ENCODE measurements around the gene UBASH3B. TPM values are rescaled to one million over a fixed set of nuclear protein-coding genes. Genes with fewer than 3 reads are reported as not detected.

Gene UBASH3B
- total RNA-seq, 1 donor = 21.4 TPM

GRCh38 chr11:122832721-122833470, 177.4 kb downstream of the UBASH3B start:
- Histone ChIP-seq H3K27ac (ENCODE audit: low read depth, low read length) (no peak overlapping the region), H3K36me3 (ENCODE audit: insufficient read depth, low read length) (no peaks in the 10 kb centered on the region), H2AFZ (ENCODE audit: low read length) (no peak overlapping the region), H3K4me3 (ENCODE audit: insufficient read depth, low read length) (no peak overlapping the region), H3K27me3 (ENCODE audit: insufficient read depth, low read length) (peaks cover 3% of the 10 kb centered on the region), H3K9me3 (ENCODE audit: low read depth, low read length) (no peaks in the 10 kb centered on the region), H3K79me2 (ENCODE audit: insufficient read depth, low read length) (no peaks in the 10 kb centered on the region), H3K4me2 (ENCODE audit: insufficient read depth, low read length) (no peak overlapping the region), H4K20me1 (ENCODE audit: insufficient read depth, low read length) (no peaks in the 10 kb centered on the region), H3K4me1 (ENCODE audit: insufficient read depth, low read length) (peaks cover 3% of the 10 kb centered on the region)
- DNase-seq (ENCODE audit: insufficient read length, low spot score, missing footprints) = no peak
- TF ChIP-seq, protein P1, sequence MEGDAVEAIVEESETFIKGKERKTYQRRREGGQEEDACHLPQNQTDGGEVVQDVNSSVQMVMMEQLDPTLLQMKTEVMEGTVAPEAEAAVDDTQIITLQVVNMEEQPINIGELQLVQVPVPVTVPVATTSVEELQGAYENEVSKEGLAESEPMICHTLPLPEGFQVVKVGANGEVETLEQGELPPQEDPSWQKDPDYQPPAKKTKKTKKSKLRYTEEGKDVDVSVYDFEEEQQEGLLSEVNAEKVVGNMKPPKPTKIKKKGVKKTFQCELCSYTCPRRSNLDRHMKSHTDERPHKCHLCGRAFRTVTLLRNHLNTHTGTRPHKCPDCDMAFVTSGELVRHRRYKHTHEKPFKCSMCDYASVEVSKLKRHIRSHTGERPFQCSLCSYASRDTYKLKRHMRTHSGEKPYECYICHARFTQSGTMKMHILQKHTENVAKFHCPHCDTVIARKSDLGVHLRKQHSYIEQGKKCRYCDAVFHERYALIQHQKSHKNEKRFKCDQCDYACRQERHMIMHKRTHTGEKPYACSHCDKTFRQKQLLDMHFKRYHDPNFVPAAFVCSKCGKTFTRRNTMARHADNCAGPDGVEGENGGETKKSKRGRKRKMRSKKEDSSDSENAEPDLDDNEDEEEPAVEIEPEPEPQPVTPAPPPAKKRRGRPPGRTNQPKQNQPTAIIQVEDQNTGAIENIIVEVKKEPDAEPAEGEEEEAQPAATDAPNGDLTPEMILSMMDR (IDR thresholded peaks at IDR 0.05; ENCODE audit: extremely low read depth, low read depth, low read length) = no peak

GRCh38 chr11:122833846-122834464, 178.4 kb downstream of the UBASH3B start:
- Histone ChIP-seq H4K20me1 (ENCODE audit: insufficient read depth, low read length) (no peaks in the 10 kb centered on the region), H3K4me1 (ENCODE audit: insufficient read depth, low read length) (peaks cover 3% of the 10 kb centered on the region), H3K9me3 (ENCODE audit: low read depth, low read length) (no peaks in the 10 kb centered on the region), H3K4me3 (ENCODE audit: insufficient read depth, low read length) (no peak overlapping the region), H3K27ac (ENCODE audit: low read depth, low read length) (no peak overlapping the region), H3K36me3 (ENCODE audit: insufficient read depth, low read length) (no peaks in the 10 kb centered on the region), H2AFZ (ENCODE audit: low read length) (no peak overlapping the region), H3K27me3 (ENCODE audit: insufficient read depth, low read length) (peaks cover 5% of the 10 kb centered on the region), H3K4me2 (ENCODE audit: insufficient read depth, low read length) (no peak overlapping the region), H3K79me2 (ENCODE audit: insufficient read depth, low read length) (no peaks in the 10 kb centered on the region)
- TF ChIP-seq, protein P1 (IDR thresholded peaks at IDR 0.05; ENCODE audit: extremely low read depth, low read depth, low read length) = no peak
- DNase-seq (ENCODE audit: insufficient read length, low spot score, missing footprints) = no peak

GRCh38 chr11:122836916-122837315, 181.4 kb downstream of the UBASH3B start:
- no peak overlapping the region for H3K27ac ChIP-seq (ENCODE audit: low read depth, low read length)
- no peak for DNase-seq (ENCODE audit: insufficient read length, low spot score, missing footprints)
- H3K79me2 ChIP-seq (ENCODE audit: insufficient read depth, low read length) = no peaks in the 10 kb centered on the region
- H4K20me1 ChIP-seq (ENCODE audit: insufficient read depth, low read length) = no peaks in the 10 kb centered on the region
- H3K27me3 ChIP-seq (ENCODE audit: insufficient read depth, low read length) = peaks cover 5% of the 10 kb centered on the region
- no peak overlapping the region for H2AFZ ChIP-seq (ENCODE audit: low read length)
- H3K9me3 ChIP-seq (ENCODE audit: low read depth, low read length) = no peaks in the 10 kb centered on the region
- no peak overlapping the region for H3K4me3 ChIP-seq (ENCODE audit: insufficient read depth, low read length)
- no peak overlapping the region for H3K4me2 ChIP-seq (ENCODE audit: insufficient read depth, low read length)
- H3K4me1 ChIP-seq (ENCODE audit: insufficient read depth, low read length) = no peaks in the 10 kb centered on the region
- TF ChIP-seq, protein P1 (IDR thresholded peaks at IDR 0.05; ENCODE audit: extremely low read depth, low read depth, low read length) = no peak
- H3K36me3 ChIP-seq (ENCODE audit: insufficient read depth, low read length) = no peaks in the 10 kb centered on the region

Data from osteoblast (primary cell).